ENCODE measurements around the gene LRRC32. TPM values are rescaled to one million over a fixed set of nuclear protein-coding genes. Genes with fewer than 3 reads are reported as not detected.
"Not testable (repeated sequence)": the region's sequence is repeated elsewhere in the genome, so short reads cannot be mapped to it uniquely, and the experiment has no call there.

Gene LRRC32
- total RNA-seq, 1 experiment from 2014 or later: not detected

DNA sequence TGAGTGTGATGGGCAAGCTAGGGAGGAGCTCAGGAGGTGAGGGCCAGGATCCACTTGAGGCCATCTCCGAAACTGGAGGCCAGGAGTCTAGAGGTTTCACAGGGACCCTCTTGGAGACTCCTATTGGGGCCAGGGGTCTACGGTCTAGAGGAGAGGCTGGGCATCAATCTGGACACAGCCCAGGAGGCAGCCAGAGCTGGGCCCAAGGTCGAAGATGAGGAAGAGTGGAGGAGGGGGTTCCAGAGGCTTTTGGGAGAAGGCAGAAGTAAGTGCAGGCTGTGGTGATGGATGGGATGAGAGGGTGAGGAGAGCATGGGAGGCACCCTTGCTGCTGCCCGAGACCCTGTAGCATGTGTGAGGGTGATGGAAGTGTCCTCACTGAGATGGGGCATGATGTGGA, 56.6 kb downstream of the LRRC32 start:
- DNase-seq (ENCODE audit: low spot score): no peak

DNA sequence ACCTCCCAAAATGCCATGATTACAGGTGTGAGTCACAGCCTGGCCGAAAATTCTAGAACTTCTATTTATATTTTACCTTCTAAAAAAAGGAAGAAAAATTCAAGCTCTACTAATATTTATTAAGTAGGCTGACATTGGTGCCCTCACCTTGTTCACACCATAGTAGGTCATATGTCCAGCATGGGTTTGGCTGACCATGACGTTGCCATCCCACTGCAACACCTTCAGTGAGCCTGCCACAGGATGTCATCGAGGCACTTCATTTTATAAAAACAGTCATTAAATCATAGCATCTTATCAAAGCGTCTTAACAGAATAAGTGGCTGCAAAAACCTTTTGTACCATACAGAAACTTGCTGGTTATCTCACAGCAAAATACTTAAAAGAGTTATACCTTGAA, 58.3 kb downstream of the LRRC32 start:
- DNase-seq (ENCODE audit: low spot score): no peak

DNA sequence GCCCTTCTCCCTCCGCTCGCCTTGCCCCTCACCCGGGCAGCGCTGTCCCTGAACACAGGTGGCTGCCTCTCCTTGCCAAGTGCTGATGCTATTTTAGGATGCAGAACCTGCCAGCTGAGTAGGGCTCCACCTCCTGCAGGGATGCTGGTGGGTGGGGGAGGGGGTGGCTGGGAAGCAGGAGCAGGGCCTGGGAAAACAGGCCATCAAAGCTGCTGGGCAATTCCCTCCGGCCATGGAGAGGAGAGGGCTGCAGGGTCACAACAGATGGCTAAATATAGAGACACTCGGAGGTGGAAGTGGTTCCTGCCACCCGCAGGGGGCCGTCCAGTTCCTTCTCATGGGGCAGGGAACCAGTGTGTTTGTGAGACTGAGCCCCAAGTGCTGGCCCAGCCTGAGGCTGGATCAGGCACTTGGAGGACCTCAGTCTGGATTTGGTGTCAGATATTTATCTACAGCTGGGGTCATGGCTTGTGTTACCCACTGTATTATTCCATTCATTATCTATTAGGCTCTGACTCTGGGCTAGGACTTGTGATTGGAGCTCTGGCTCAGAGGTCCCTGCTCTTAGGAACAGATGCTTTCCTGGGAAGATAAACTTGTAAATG, 59.6 kb downstream of the LRRC32 start:
- no peak for DNase-seq (ENCODE audit: low spot score)

DNA sequence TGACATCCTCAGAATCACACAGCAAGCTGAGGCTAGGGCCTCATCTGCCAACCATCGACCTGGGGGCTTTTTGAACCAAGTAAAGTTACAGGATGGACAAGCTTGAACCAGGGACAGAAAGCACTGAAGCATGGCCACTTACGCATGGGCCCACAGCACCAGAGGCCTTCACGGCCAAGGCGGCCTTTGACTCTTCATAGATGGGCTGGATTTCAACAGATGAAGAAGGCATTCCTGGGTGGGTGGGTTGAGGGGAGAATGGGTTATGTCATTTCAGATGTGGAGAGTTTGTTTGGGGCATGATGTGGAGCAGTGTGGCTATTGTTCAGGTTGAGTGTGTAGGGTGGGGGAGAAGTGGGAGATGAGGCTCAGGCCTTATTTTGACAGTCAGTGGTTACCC, 60.2 kb downstream of the LRRC32 start:
- no peak for DNase-seq (ENCODE audit: low spot score)

DNA sequence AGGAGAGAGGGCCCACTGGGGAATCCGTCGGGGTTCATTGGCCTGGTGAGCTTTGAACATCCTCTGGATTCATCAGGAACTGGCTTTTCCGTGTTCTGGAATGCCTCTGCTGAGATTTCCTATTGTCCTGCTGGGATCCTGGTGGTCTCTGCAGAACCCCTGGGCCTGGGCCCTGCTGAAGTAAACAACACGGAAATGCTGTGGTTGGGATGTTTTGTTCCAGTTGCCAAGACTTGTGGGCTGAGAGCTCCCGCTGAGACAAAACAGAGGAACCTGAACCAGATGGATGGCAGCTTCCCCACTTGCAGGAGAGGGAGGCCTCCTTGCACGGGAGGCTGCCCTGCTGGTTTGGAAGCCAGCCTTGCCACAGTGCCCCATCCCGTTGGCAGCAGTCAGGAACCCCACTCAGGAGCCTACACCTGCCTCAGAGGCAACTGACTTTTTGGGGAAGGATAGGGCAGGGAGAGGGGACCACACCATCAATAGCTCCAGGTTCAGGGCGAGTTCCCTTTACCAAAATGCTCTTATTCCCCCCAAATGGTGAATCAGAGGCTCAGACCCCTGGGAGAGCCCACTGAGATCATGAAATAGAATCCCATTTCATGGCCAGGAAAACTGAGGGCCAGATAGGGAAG, 60.7 kb downstream of the LRRC32 start:
- DNase-seq (ENCODE audit: low spot score): no peak

DNA sequence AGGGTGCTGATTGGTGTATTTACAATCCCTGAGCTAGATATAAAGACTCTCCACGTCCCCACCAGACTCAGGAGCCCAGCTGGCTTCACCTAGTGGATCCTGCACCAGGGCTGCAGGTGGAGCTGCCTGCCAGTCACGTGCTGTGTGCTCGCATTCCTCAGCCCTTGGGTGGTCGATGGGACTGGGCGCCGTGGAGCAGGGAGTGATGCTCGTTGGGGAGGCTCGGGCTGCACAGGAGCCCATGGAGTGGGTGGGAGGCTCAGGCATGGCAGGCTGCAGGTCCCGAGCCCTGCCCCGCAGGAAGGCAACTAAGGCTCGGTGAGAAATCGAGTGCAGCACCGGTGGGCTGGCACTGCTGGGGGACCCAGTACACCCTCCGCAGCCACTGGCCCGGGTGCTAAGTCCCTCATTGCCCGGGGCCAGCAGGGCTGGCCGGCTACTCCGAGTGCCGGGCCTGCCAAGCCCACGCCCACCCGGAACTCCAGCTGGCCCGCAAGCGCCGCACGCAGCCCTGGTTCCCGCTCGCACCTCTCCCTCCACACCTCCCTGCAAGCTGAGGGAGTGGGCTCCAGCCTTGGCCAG, 61.6 kb downstream of the LRRC32 start:
- not testable (repeated sequence) for DNase-seq (ENCODE audit: low spot score)

DNA sequence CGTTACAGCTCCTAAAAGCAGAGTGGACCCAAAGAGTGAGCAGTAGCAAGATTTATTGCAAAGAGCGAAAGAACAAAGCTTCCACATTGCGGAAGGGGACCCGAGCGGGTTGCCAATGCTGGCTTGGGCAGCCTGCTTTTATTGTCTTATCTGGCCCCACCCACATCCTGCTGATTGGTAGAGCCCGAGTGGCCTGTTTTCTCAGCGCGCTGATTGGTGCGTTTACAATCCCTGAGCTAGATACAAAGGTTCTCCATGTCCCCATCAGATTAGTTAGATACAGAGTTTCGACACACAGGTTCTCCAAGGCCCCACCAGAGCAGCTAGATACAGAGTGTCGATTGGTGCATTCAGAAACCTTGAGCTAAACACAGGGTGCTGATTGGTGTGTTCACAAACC, 62.3 kb downstream of the LRRC32 start:
- DNase-seq (ENCODE audit: low spot score): not testable (repeated sequence)

Other genes with a start within 250 kb of the LRRC32 start
- gene EMSY, start 225.7 kb downstream of the LRRC32 start, total RNA-seq (2014; rRNA removed; shearing (Covaris generic)): 17.9 and 29.2 TPM in 2 replicates
- gene TSKU, start 112.6 kb upstream of the LRRC32 start, total RNA-seq (2014; rRNA removed; shearing (Covaris generic)): 37.7 and 41.5 TPM in 2 replicates
- gene ACER3, start 190.2 kb upstream of the LRRC32 start, total RNA-seq (2014; rRNA removed; shearing (Covaris generic)): 17.9 and 18.3 TPM in 2 replicates